ENCODE measurements around the gene FRA10AC1. TPM values are rescaled to one million over a fixed set of nuclear protein-coding genes. Genes with fewer than 3 reads are reported as not detected.

FRA10AC1 gene
- total and polyA plus RNA-seq, 2 donors (not counting 1 experiment from before 2014, with no cell fraction given), result 5.0 to 29.7 TPM

GRCh38 chr10:93639791-93640190 lies 62.6 kb downstream of the FRA10AC1 start:
- Histone ChIP-seq H2AFZ (ENCODE audit: insufficient read depth, low read depth, low read length, poor library complexity, severe bottlenecking) (no peak overlapping the region), H3K9me3 (ENCODE audit: control extremely low read depth in 1 of 3, control insufficient read depth in 2 of 3, insufficient read depth in 1 of 3, low read length in 2 of 3) (no peaks in the 10 kb centered on the region), H3K27me3 (replicated peaks in 1 of 4; ENCODE audit: control extremely low read depth in 1 of 4, control insufficient read depth in 3 of 4, insufficient read depth in 4 of 4, low read length in 3 of 4) (peaks cover 0 to 4% (median 0%) of the 10 kb centered on the region in 4 experiments), H3K36me3 (replicated peaks in 1 of 2; ENCODE audit: control extremely low read depth in 1 of 2, control insufficient read depth in 1 of 2, extremely low read depth in 1 of 2, insufficient read depth in 2 of 2, low read length in 1 of 2) (no peaks in the 10 kb centered on the region), H4K20me1 (ENCODE audit: control insufficient read depth, insufficient read depth, low read length, poor library complexity, severe bottlenecking) (no peaks in the 10 kb centered on the region), H3K4me1 (ENCODE audit: control insufficient read depth in 2 of 2, insufficient read depth in 2 of 2, low read length in 2 of 2) (no peaks in the 10 kb centered on the region), H3K27ac (ENCODE audit: low read length in 2 of 2) (no peak overlapping the region), H3K79me2 (ENCODE audit: control insufficient read depth, insufficient read depth, low read length) (no peaks in the 10 kb centered on the region), H3K4me3 (ENCODE audit: control extremely low read depth in 1 of 5, extremely low read depth in 1 of 5, insufficient read depth in 1 of 5, low read depth in 2 of 5, low read length in 4 of 5) (no peak overlapping the region), H3K4me2 (replicated peaks; ENCODE audit: low read depth, low read length, poor library complexity, severe bottlenecking) (no peak overlapping the region), H3K9ac (ENCODE audit: low read length) (no peak overlapping the region)
- ChIA-PET CTCF (no interaction called here), POLR2A (no interaction called here)
- Mint-ChIP-seq H3K4me1 (no peaks in the 10 kb centered on the region), H3K9me3 (ENCODE audit: insufficient read depth) (no peaks in the 10 kb centered on the region), H3K4me3 (no peak overlapping the region), H3K27ac (no peak overlapping the region), H3K27me3 (peaks cover 11% of the 10 kb centered on the region)
- TF ChIP-seq EZH2 (IDR thresholded peaks at IDR 0.05; ENCODE audit: borderline replicate concordance, insufficient read depth, low read depth, low read length, poor library complexity, severe bottlenecking) (no peak), CTCF (IDR thresholded peaks at IDR 0.05) (no peak)
- 58% methylated on average over 2 of the region's 7 CpGs for WGBS (ENCODE audit: insufficient coverage)
- ATAC-seq (ENCODE audit: low read depth), result no peak
- DNase-seq, result no peak
- intact Hi-C loops (cut with micrococcal nuclease), result no loop called here

- Histone ChIP-seq H3K4me3 (ENCODE audit: control extremely low read depth in 1 of 5, extremely low read depth in 1 of 5, insufficient read depth in 1 of 5, low read depth in 2 of 5, low read length in 4 of 5) (no peak overlapping the region), H3K79me2 (ENCODE audit: control insufficient read depth, insufficient read depth, low read length) (no peaks in the 10 kb centered on the region), H3K4me2 (replicated peaks; ENCODE audit: low read depth, low read length, poor library complexity, severe bottlenecking) (no peak overlapping the region), H4K20me1 (ENCODE audit: control insufficient read depth, insufficient read depth, low read length, poor library complexity, severe bottlenecking) (no peaks in the 10 kb centered on the region), H3K36me3 (replicated peaks in 1 of 2; ENCODE audit: control extremely low read depth in 1 of 2, control insufficient read depth in 1 of 2, extremely low read depth in 1 of 2, insufficient read depth in 2 of 2, low read length in 1 of 2) (no peaks in the 10 kb centered on the region), H2AFZ (ENCODE audit: insufficient read depth, low read depth, low read length, poor library complexity, severe bottlenecking) (no peak overlapping the region), H3K27ac (ENCODE audit: low read length in 2 of 2) (no peak overlapping the region), H3K9me3 (ENCODE audit: control extremely low read depth in 1 of 3, control insufficient read depth in 2 of 3, insufficient read depth in 1 of 3, low read length in 2 of 3) (no peaks in the 10 kb centered on the region), H3K4me1 (ENCODE audit: control insufficient read depth in 2 of 2, insufficient read depth in 2 of 2, low read length in 2 of 2) (no peaks in the 10 kb centered on the region), H3K27me3 (replicated peaks in 1 of 4; ENCODE audit: control extremely low read depth in 1 of 4, control insufficient read depth in 3 of 4, insufficient read depth in 4 of 4, low read length in 3 of 4) (peaks cover 0 to 3% (median 0%) of the 10 kb centered on the region in 4 experiments), H3K9ac (ENCODE audit: low read length) (no peak overlapping the region)
- ChIA-PET CTCF (no interaction called here), POLR2A (no interaction called here)
- Mint-ChIP-seq H3K27ac (no peak overlapping the region), H3K27me3 (peaks cover 26% of the 10 kb centered on the region), H3K4me3 (no peak overlapping the region), H3K9me3 (ENCODE audit: insufficient read depth) (no peaks in the 10 kb centered on the region), H3K4me1 (no peaks in the 10 kb centered on the region)
- 91% methylated on average over 15 of the region's 15 CpGs for WGBS (ENCODE audit: insufficient coverage)
- DNase-seq, result no peak
- no peak for TF ChIP-seq CTCF (IDR thresholded peaks at IDR 0.05)
- TF ChIP-seq EZH2 (IDR thresholded peaks at IDR 0.05; ENCODE audit: borderline replicate concordance, insufficient read depth, low read depth, low read length, poor library complexity, severe bottlenecking), result no peak
- ATAC-seq (ENCODE audit: low read depth), result no peak
- intact Hi-C loops (cut with micrococcal nuclease), result no loop called here
These were observed 71.5 kb downstream of the FRA10AC1 start for GRCh38 chr10:93630625-93631557.
